H9 (cell line): ENCODE measurements around the gene SLC34A3. TPM values are rescaled to one million over a fixed set of nuclear protein-coding genes. Genes with fewer than 3 reads are reported as not detected.

Source experiments
- DNase-seq: peaks from one replicate; pipeline ENCODE4 v3.0.0-alpha.2; 2017
- H2AFZ ChIP-seq: one replicate; pipeline ENCODE4 v1.6.1; 2013; ENCODE audit warnings: mild to moderate bottlenecking, low read length, control low read depth, moderate library complexity
- H2AK5ac ChIP-seq: 2 replicates; pipeline ENCODE4 v1.6.1; 2013; ENCODE audit warnings: low read length, control low read depth, mixed read lengths; ENCODE audit not compliant: insufficient read length
- H2BK120ac ChIP-seq: one replicate; pipeline ENCODE4 v1.6.1; 2013; ENCODE audit warnings: low read depth, mild to moderate bottlenecking, low read length, control low read depth, inconsistent platforms; ENCODE audit not compliant: poor library complexity, severe bottlenecking
- H2BK12ac ChIP-seq: 2 replicates; pipeline ENCODE4 v1.6.1; 2013; ENCODE audit warnings: low read length, control low read depth, mixed read lengths, low read depth; ENCODE audit not compliant: insufficient read length
- H2BK15ac ChIP-seq: 2 replicates; pipeline ENCODE4 v1.6.1; 2013; ENCODE audit warnings: low read depth, low read length, control low read depth
- H2BK20ac ChIP-seq: one replicate; pipeline ENCODE4 v1.6.1; 2013; ENCODE audit warnings: low read depth, mild to moderate bottlenecking, low read length, control low read depth, inconsistent platforms; ENCODE audit not compliant: poor library complexity, severe bottlenecking
- H2BK5ac ChIP-seq: 2 replicates; pipeline ENCODE4 v1.6.1; 2013; ENCODE audit warnings: low read length, control low read depth, mixed read lengths; ENCODE audit not compliant: insufficient read length
- H3K14ac ChIP-seq: 2 replicates; pipeline ENCODE4 v1.6.1; 2013; ENCODE audit warnings: low read length, control low read depth; ENCODE audit not compliant: insufficient read depth
- H3K18ac ChIP-seq: 2 replicates; pipeline ENCODE4 v1.6.1; 2013; ENCODE audit warnings: low read depth, mild to moderate bottlenecking, mixed read lengths, low read length, control low read depth; ENCODE audit not compliant: insufficient read length
- H3K23ac ChIP-seq: 2 replicates; pipeline ENCODE4 v1.6.1; 2013; ENCODE audit warnings: low read length, control low read depth, mixed read lengths, low read depth; ENCODE audit not compliant: insufficient read length
- H3K23me2 ChIP-seq: 2 replicates; pipeline ENCODE4 v1.6.1; 2013; ENCODE audit warnings: low read depth, mild to moderate bottlenecking, mixed read lengths, low read length, control low read depth; ENCODE audit not compliant: insufficient read length, poor library complexity, severe bottlenecking
- H3K27ac ChIP-seq: 2 replicates; pipeline ENCODE4 v1.5.1; 2013; ENCODE audit warnings: low read length, control low read depth, mixed read lengths, low read depth; ENCODE audit not compliant: insufficient read length
- H3K27me3 ChIP-seq: 2 replicates; pipeline ENCODE4 v1.6.1; 2013; ENCODE audit warnings: low read length, control low read depth, inconsistent platforms; ENCODE audit not compliant: insufficient read depth
- H3K4ac ChIP-seq: 2 replicates; pipeline ENCODE4 v1.6.1; 2013; ENCODE audit warnings: low read depth, mild to moderate bottlenecking, control low read depth, inconsistent platforms, low read length, moderate library complexity
- H3K4me1 ChIP-seq: 2 replicates; pipeline ENCODE4 v1.6.1; 2013; ENCODE audit warnings: low read length, control low read depth, inconsistent platforms; ENCODE audit not compliant: insufficient read depth
- H3K4me2 ChIP-seq: 2 replicates; pipeline ENCODE4 v1.6.1; 2013; ENCODE audit warnings: low read length, control low read depth, mixed read lengths; ENCODE audit not compliant: insufficient read length, insufficient read depth
- H3K56ac ChIP-seq: 2 replicates; pipeline ENCODE4 v1.6.1; 2013; ENCODE audit warnings: low read depth, mild to moderate bottlenecking, mixed read lengths, low read length, control low read depth; ENCODE audit not compliant: insufficient read length
- H3K79me1 ChIP-seq: 2 replicates; pipeline ENCODE4 v1.6.1; 2013; ENCODE audit warnings: low read depth, mild to moderate bottlenecking, moderate library complexity, low read length, control low read depth, inconsistent platforms; ENCODE audit not compliant: insufficient read depth, poor library complexity, severe bottlenecking
- H3K79me2 ChIP-seq: 2 replicates; pipeline ENCODE4 v1.6.1; 2013; ENCODE audit warnings: low read length, control low read depth, inconsistent platforms; ENCODE audit not compliant: insufficient read depth
- H3K9ac ChIP-seq: 2 replicates; pipeline ENCODE4 v1.6.1; 2013; ENCODE audit warnings: low read length, control low read depth, mixed read lengths; ENCODE audit not compliant: insufficient read length; ENCODE audit errors: extremely low read depth
- H3K9me3 ChIP-seq: one replicate; pipeline ENCODE4 v1.6.1; 2013; ENCODE audit warnings: low read depth, low read length, inconsistent platforms; ENCODE audit not compliant: control insufficient read depth
- H3T11ph ChIP-seq: one replicate; pipeline ENCODE4 v1.6.1; 2013; ENCODE audit warnings: mild to moderate bottlenecking, low read length, control low read depth, inconsistent platforms
- H4K20me1 ChIP-seq: one replicate; pipeline ENCODE4 v1.6.1; 2013; ENCODE audit not compliant: control insufficient read depth, insufficient read length, insufficient read depth
- H4K5ac ChIP-seq: 2 replicates; pipeline ENCODE4 v1.6.1; 2013; ENCODE audit warnings: low read depth, mild to moderate bottlenecking, mixed read lengths, low read length, control low read depth; ENCODE audit not compliant: insufficient read length
- H4K8ac ChIP-seq: replicated peaks from 2 replicates; pipeline ENCODE4 v1.6.1; 2013; ENCODE audit warnings: low read length, control low read depth, mixed read lengths, low read depth; ENCODE audit not compliant: insufficient read length
- H4K91ac ChIP-seq: 2 replicates; pipeline ENCODE4 v1.6.1; 2013; ENCODE audit warnings: low read depth, mild to moderate bottlenecking, moderate library complexity, mixed read lengths, low read length, control low read depth; ENCODE audit not compliant: insufficient read length
- H3K27ac Mint-ChIP-seq, 3 experiments: 2 replicates in 2 of 3; 3 replicates in 1 of 3; pipeline ENCODE4 v1.8.0; 2020 to 2021; ENCODE audit warnings: mixed read lengths in 3 of 3, mild to moderate bottlenecking in 1 of 3, moderate library complexity in 1 of 3
- H3K27me3 Mint-ChIP-seq: 2 replicates; pipeline ENCODE4 v1.8.0; 2021; ENCODE audit warnings: low read depth, mild to moderate bottlenecking, moderate library complexity, mixed read lengths
- H3K36me3 Mint-ChIP-seq, 3 experiments: 2 replicates in 2 of 3; 3 replicates in 1 of 3; pipeline ENCODE4 v1.8.0; 2020 to 2021; ENCODE audit warnings: low read depth in 3 of 3, mixed read lengths in 3 of 3; ENCODE audit not compliant: insufficient read depth in 1 of 3
- H3K4me1 Mint-ChIP-seq, 2 experiments: 2 replicates each; pipeline ENCODE4 v1.8.0; 2020; ENCODE audit warnings: mixed read lengths in 2 of 2
- H3K4me3 Mint-ChIP-seq, 2 experiments: 2 replicates in 1 of 2; 3 replicates in 1 of 2; pipeline ENCODE4 v1.8.0; 2020 to 2021; ENCODE audit warnings: mild to moderate bottlenecking in 2 of 2, mixed read lengths in 2 of 2, moderate library complexity in 1 of 2
- H3K9me3 Mint-ChIP-seq, 2 experiments: 2 replicates in 1 of 2; 3 replicates in 1 of 2; pipeline ENCODE4 v1.8.0; 2020; ENCODE audit warnings: mild to moderate bottlenecking in 2 of 2, mixed read lengths in 2 of 2, moderate library complexity in 1 of 2
- CTCF ChIP-seq: fragments of 200-600 bp; sonication (generic); conservative IDR thresholded peaks from 3 replicates; pipeline ENCODE4 v1.8.0; 2021; ENCODE audit warnings: antibody characterized with exemption, mild to moderate bottlenecking
- WGBS: extraction: QIAGEN DNeasy Blood & Tissue Kit; methylation state at CpG from one replicate; pipeline ENCODE4 v1.1.7; 2013; ENCODE audit warnings: missing lambda C conversion rate, low lambda C conversion rate, mixed read lengths; ENCODE audit not compliant: insufficient read length; ENCODE audit errors: extremely low coverage; 5-methylcytosine and 5-hydroxymethylcytosine counted together
- total RNA-seq: library from RNA; stranded (reverse); gene quantifications from 2 replicates; pipeline ENCODE4 v1.2.1, GENCODE V29; 2021

SLC34A3 gene
- total RNA-seq, 1 experiment from 2014 or later, result not detected

DNA sequence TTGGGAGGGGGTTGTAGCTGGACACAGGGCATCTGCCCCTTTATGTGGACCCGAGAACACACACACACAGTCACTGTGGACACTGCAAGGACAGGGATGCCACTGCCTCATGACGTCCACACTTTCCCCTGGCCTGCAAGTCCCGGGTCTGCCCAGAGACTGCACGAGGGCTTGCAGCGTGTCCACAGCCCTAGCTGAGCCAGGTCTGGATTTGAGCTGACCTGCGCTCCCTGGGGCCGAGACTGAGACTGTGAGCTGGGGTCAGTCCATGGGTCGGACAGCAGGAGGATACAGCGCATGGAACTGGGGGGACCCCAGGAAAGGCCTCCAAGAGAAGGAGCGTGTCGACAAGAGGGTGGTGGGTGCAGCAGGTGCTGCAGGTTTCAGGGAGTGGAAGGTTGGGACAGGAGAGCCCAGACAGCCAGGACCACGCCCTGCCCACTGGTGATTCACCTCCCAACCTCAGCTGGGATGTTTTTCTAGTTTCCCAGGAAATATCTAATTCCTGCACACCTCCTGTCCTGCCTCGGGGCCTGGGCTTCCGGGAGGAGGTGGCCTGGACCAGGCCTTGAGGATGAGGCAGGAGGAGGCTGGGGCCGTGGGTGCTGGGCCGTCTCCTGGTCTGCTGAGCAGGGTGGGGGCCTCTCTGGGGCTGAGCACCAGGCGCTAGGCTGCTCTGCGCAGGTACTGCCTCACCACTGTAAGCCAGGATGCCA is 4.2 kb upstream of the SLC34A3 start:
- no peak overlapping the region for H3K4me3 Mint-ChIP-seq

More for the DNA sequence above, 4.2 kb upstream of the SLC34A3 start:
- Histone ChIP-seq H2AK5ac (no peak overlapping the region), H3K23ac (no peak overlapping the region), H4K20me1 (no peaks in the 10 kb centered on the region), H3K4me2 (no peak overlapping the region), H3K27me3 (no peaks in the 10 kb centered on the region), H2BK20ac (no peak overlapping the region), H2BK15ac (no peak overlapping the region), H3K9me3 (no peaks in the 10 kb centered on the region), H3K79me2 (no peaks in the 10 kb centered on the region), H3K18ac (no peak overlapping the region), H3K79me1 (no peaks in the 10 kb centered on the region), H3K14ac (no peak overlapping the region), H3K4me1 (no peaks in the 10 kb centered on the region), H2BK5ac (no peak overlapping the region), H2AFZ (no peak overlapping the region), H3K9ac (no peak overlapping the region), H3K56ac (no peak overlapping the region), H3K4ac (no peak overlapping the region), H4K8ac (no peak overlapping the region), H4K91ac (no peak overlapping the region), H2BK12ac (no peak overlapping the region), H2BK120ac (no peak overlapping the region), H4K5ac (no peak overlapping the region), H3K23me2 (peaks cover 18% of the 10 kb centered on the region), H3T11ph (no peak overlapping the region), H3K27ac (no peak overlapping the region)
- H3K27me3 Mint-ChIP-seq, result no peaks in the 10 kb centered on the region; the same call in 1 of the 2 replicates
- no peak overlapping the region for H3K27ac Mint-ChIP-seq
- no peaks in the 10 kb centered on the region for H3K9me3 Mint-ChIP-seq
- H3K36me3 Mint-ChIP-seq, result no peaks in the 10 kb centered on the region
- DNase-seq, result no peak
- TF ChIP-seq CTCF, result no peak
- no CpG with 5 or more reads among the region's 18 CpGs for WGBS
- peaks cover 2 to 5% of the 10 kb centered on the region in 2 experiments for H3K4me1 Mint-ChIP-seq
